Keratinocyte (primary cell): ENCODE results near the gene CIRBP. TPM values are rescaled to one million over a fixed set of nuclear protein-coding genes. Genes with fewer than 3 reads are reported as not detected.

Experiments used
- DNase-seq: peaks from one replicate; pipeline ENCODE4 v3.0.0-alpha.2; 2011; ENCODE audit warnings: low read depth, missing footprints, low spot score
- FAIRE-seq: peaks from 2 replicates; lab custom pipeline; 2011; peaks lifted over from hg19 to GRCh38; lab: Jason Lieb, UNC
- H2AFZ ChIP-seq: 2 replicates; pipeline ENCODE4 v1.6.0; 2012; ENCODE audit warnings: low read length, control low read depth, inconsistent platforms; ENCODE audit not compliant: control insufficient read depth
- H3K27ac ChIP-seq: 2 replicates; pipeline ENCODE4 v1.5.1; 2011; ENCODE audit warnings: low read length; ENCODE audit not compliant: control insufficient read depth, insufficient read depth
- H3K27me3 ChIP-seq: 3 replicates; pipeline ENCODE4 v1.6.0; 2011; ENCODE audit warnings: low read length; ENCODE audit not compliant: control insufficient read depth, insufficient read depth; ENCODE audit errors: extremely low read depth
- H3K36me3 ChIP-seq, 2 experiments: 2 replicates in 1 of 2; 3 replicates in 1 of 2; pipeline ENCODE4 v1.5.1; 2011; ENCODE audit warnings: low read length in 2 of 2, mild to moderate bottlenecking in 1 of 2; ENCODE audit not compliant: control insufficient read depth in 2 of 2, insufficient read depth in 2 of 2; ENCODE audit errors: extremely low read depth in 1 of 2
- H3K4me1 ChIP-seq: 3 replicates; pipeline ENCODE4 v1.5.1; 2011; ENCODE audit warnings: low read length; ENCODE audit not compliant: control insufficient read depth, insufficient read depth; ENCODE audit errors: extremely low read depth
- H3K4me2 ChIP-seq: 3 replicates; pipeline ENCODE4 v1.6.0; 2011; ENCODE audit warnings: low read depth, low read length; ENCODE audit not compliant: control insufficient read depth, insufficient read depth; ENCODE audit errors: extremely low read depth
- H3K4me3 ChIP-seq, 3 experiments: fragments of 200-600 bp in 1 of 3; sonication (generic) in 1 of 3; 2 replicates in 2 of 3; 3 replicates in 1 of 3; pipeline ENCODE4 v1.5.1; 2011 to 2016; ENCODE audit warnings: low read length in 3 of 3, mild to moderate bottlenecking in 3 of 3, control low read depth in 2 of 3, inconsistent platforms in 1 of 3, low read depth in 1 of 3, mixed read lengths in 1 of 3, mixed run types in 1 of 3, moderate library complexity in 1 of 3; ENCODE audit not compliant: control insufficient read depth in 2 of 3, insufficient read depth in 2 of 3; ENCODE audit errors: extremely low read depth in 1 of 3
- H3K79me2 ChIP-seq: 2 replicates; pipeline ENCODE4 v1.6.0; 2012; ENCODE audit warnings: low read length; ENCODE audit not compliant: control insufficient read depth, insufficient read depth
- H3K9ac ChIP-seq: 3 replicates; pipeline ENCODE4 v1.6.0; 2011; ENCODE audit warnings: low read length; ENCODE audit not compliant: control insufficient read depth, insufficient read depth; ENCODE audit errors: extremely low read depth
- H3K9me1 ChIP-seq: 3 replicates; pipeline ENCODE4 v1.6.0; 2011; ENCODE audit warnings: low read length; ENCODE audit not compliant: control insufficient read depth, insufficient read depth; ENCODE audit errors: extremely low read depth
- H3K9me3 ChIP-seq: 2 replicates; pipeline ENCODE4 v1.5.1; 2012; ENCODE audit warnings: low read depth, low read length; ENCODE audit not compliant: control insufficient read depth
- H4K20me1 ChIP-seq: 3 replicates; pipeline ENCODE4 v1.6.0; 2011; ENCODE audit warnings: low read length; ENCODE audit not compliant: control insufficient read depth, insufficient read depth; ENCODE audit errors: extremely low read depth
- EZH2 ChIP-seq: IDR thresholded peaks from one replicate; pipeline ENCODE4 v1.6.1; 2012; ENCODE audit warnings: inconsistent platforms, mild to moderate bottlenecking, low read length, moderate library complexity
- dilution Hi-C: fragments of 300-500 bp; cut with MboI; formaldehyde crosslinking; loops from one replicate; pipeline ENCODE4 v1.7.0; 2020; ENCODE audit warnings: low sequenced_read_pairs; ENCODE audit not compliant: extremely low pct_ligation_motif_present
- polyA plus RNA-seq, 5 experiments: library from polyadenylated mRNA; depleted of rRNA in 3 of 5; stranded (reverse) in 3 of 5; stranded (forward) in 1 of 5; unstranded in 1 of 5; fragments of >200 nt; gene quantifications; 1 replicate in 1 of 5; 2 replicates in 3 of 5; 3 replicates in 1 of 5; pipeline versions ENCODE4 v1.2.1 to v1.2.3, GENCODE V29; 2011 to 2012; ENCODE audit warnings: missing spikeins in 2 of 5, low read depth in 1 of 5, low replicate concordance in 1 of 5
- TF ChIP-seq, protein P1 (sequence below), 3 experiments: IDR thresholded peaks in 1 of 3; conservative IDR thresholded peaks in 1 of 3; optimal IDR thresholded peaks in 1 of 3; 2 replicates in 2 of 3; 3 replicates in 1 of 3; pipeline versions ENCODE3 to v1.5.1; 2011; ENCODE audit warnings: low read length in 3 of 3, mild to moderate bottlenecking in 3 of 3, moderate library complexity in 2 of 3, control low read depth in 1 of 3, inconsistent platforms in 1 of 3; ENCODE audit not compliant: insufficient read depth in 2 of 3; ENCODE audit errors: extremely low read depth in 1 of 3

Gene CIRBP
- polyA plus RNA-seq, 1 donor (not counting 4 experiments of a cell fraction or from before 2014, with no cell fraction given) = 113 TPM

GRCh38 chr19:1227304-1228054 is 41.7 kb upstream of the CIRBP start:
- H3K36me3 ChIP-seq = peaks cover 13 to 17% of the 10 kb centered on the region in 2 experiments
- no peak overlapping the region for H3K9ac ChIP-seq
- H4K20me1 ChIP-seq = peaks cover 2% of the 10 kb centered on the region
- H3K4me1 ChIP-seq = peaks cover 5% of the 10 kb centered on the region
- no peak overlapping the region for H2AFZ ChIP-seq
- no peak overlapping the region for H3K4me2 ChIP-seq
- no peak for TF ChIP-seq EZH2
- TF ChIP-seq, protein P1, sequence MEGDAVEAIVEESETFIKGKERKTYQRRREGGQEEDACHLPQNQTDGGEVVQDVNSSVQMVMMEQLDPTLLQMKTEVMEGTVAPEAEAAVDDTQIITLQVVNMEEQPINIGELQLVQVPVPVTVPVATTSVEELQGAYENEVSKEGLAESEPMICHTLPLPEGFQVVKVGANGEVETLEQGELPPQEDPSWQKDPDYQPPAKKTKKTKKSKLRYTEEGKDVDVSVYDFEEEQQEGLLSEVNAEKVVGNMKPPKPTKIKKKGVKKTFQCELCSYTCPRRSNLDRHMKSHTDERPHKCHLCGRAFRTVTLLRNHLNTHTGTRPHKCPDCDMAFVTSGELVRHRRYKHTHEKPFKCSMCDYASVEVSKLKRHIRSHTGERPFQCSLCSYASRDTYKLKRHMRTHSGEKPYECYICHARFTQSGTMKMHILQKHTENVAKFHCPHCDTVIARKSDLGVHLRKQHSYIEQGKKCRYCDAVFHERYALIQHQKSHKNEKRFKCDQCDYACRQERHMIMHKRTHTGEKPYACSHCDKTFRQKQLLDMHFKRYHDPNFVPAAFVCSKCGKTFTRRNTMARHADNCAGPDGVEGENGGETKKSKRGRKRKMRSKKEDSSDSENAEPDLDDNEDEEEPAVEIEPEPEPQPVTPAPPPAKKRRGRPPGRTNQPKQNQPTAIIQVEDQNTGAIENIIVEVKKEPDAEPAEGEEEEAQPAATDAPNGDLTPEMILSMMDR (optimal IDR thresholded peaks at IDR 0.05 in 1 of 3, IDR thresholded peaks at IDR 0.05 in 1 of 3, conservative IDR thresholded peaks at IDR 0.05 in 1 of 3; ENCODE audit: extremely low read depth in 1 of 3, insufficient read depth in 2 of 3, low read length in 3 of 3) = no peak
- H3K4me3 ChIP-seq = no peak overlapping the region
- no peak for FAIRE-seq
- no peak overlapping the region for H3K27ac ChIP-seq
- dilution Hi-C loops = no loop called here
- no peak for DNase-seq
- H3K27me3 ChIP-seq = no peaks in the 10 kb centered on the region
- H3K9me1 ChIP-seq = no peaks in the 10 kb centered on the region
- H3K9me3 ChIP-seq = no peaks in the 10 kb centered on the region
- no peaks in the 10 kb centered on the region for H3K79me2 ChIP-seq

DNA sequence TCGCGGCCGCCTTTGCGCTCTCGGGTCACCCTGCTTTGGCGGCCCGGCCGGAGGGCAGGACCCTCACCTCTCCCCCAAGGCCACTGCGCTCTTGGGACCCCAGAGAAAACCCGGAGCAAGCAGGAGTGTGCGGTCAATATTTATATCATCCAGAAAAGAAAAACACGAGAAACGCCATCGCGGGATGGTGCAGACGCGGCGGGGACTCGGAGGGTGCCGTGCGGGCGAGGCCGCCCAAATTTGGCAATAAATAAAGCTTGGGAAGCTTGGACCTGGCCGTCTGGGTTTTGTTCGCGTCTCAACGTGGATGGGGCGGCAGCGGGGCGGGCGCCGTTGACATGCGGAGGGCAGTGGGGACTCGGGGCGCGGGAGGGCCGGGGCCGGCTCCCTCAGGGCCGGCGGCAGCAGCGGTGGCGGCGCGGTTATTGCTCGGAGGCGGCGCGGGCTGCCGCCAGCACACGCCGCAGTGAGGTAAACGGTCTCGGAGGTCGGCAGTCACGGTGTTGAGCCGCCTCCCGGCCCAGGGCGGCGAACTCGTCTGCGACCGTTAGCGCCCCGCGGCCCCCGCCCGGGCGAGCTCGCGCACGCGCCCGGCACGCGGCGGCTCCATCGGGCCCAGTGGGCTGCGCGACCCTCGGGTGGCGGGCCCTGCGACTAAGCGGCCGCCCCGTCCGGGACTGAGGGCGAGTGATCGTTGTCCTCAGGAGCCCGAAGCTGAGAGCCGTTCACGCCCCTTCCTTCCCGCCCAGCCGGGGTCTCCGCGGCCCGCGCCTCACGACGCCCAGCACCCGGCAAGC is 40.8 kb upstream of the CIRBP start:
- Histone ChIP-seq H3K4me1 (peaks cover 14% of the 10 kb centered on the region), H3K4me2 (no peak overlapping the region), H3K36me3 (peaks cover 5 to 14% of the 10 kb centered on the region in 2 experiments), H3K27ac (no peak overlapping the region), H2AFZ (no peak overlapping the region), H3K9ac (no peak overlapping the region), H3K27me3 (no peaks in the 10 kb centered on the region), H3K9me1 (no peaks in the 10 kb centered on the region), H3K79me2 (no peaks in the 10 kb centered on the region), H3K4me3 (no peak overlapping the region), H3K9me3 (no peaks in the 10 kb centered on the region), H4K20me1 (peaks cover 2% of the 10 kb centered on the region)
- FAIRE-seq (no peak), DNase-seq (no peak)
- TF ChIP-seq, protein P1 (optimal IDR thresholded peaks at IDR 0.05 in 1 of 3, IDR thresholded peaks at IDR 0.05 in 1 of 3, conservative IDR thresholded peaks at IDR 0.05 in 1 of 3; ENCODE audit: extremely low read depth in 1 of 3, insufficient read depth in 2 of 3, low read length in 3 of 3) = no peak
- TF ChIP-seq EZH2 = no peak
- dilution Hi-C loops = no loop called here
